G401.6 (cell line): ENCODE measurements around the gene HILPDA.

Experiments
- FAIRE-seq: peaks from 2 replicates; lab custom pipeline; 2012; peaks lifted over from hg19 to GRCh38; lab: Jason Lieb, UNC

HILPDA gene

GRCh38 chr7:128455543-128456254 lies at the start of gene HILPDA:
HILPDA (plus strand) TSS chr7:128455878; CDS start chr7:128457269, 1,391 bp downstream.
- no peak for FAIRE-seq

DNA sequence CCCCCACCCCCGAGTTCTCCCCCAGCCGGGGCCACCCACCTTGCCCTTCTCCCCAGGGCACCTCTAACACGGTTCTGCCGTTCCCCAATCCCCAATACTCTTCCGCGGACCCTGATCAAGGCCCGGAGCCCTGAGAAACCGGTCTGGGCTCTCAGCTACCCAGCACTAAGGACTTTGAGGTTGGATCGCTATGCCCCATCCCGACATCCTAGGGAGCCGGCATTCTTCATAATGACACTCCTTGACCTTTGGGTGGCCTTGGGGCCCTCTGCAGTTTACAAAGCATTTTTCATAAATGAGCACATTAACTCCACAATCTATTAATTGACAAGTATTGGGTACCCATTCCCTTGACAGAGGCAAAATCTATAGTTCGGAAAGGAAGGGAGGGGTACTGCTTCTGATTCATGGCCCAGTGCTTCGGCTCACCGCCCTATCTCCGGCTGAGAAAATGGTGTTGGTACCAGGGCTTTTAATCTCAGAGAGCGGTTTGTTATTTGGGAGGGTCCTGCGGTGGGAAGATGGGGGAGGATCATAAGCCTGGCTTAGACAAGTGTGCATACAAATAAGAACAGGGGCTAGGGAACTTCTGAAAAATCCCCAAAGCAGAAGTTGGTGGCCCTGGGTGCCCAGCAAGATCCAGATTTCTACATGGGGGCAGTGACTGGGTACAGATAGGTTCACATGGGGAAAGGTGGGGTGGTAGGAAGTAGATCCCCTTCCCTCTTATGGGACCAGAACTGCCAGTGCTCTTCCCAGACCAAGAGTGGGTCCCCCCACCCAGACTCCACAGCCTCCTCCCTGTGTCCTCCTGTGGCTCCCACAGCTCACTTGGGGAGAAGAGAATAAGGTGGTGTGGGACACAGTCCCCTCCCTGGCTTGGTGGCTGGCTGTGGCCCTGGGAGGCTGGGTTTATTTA lies 49.1 kb upstream of the HILPDA start:
- FAIRE-seq, result no peak

- FAIRE-seq, result no peak
Observed at GRCh38 chr7:128407233-128407589, 48.5 kb upstream of the HILPDA start.

DNA sequence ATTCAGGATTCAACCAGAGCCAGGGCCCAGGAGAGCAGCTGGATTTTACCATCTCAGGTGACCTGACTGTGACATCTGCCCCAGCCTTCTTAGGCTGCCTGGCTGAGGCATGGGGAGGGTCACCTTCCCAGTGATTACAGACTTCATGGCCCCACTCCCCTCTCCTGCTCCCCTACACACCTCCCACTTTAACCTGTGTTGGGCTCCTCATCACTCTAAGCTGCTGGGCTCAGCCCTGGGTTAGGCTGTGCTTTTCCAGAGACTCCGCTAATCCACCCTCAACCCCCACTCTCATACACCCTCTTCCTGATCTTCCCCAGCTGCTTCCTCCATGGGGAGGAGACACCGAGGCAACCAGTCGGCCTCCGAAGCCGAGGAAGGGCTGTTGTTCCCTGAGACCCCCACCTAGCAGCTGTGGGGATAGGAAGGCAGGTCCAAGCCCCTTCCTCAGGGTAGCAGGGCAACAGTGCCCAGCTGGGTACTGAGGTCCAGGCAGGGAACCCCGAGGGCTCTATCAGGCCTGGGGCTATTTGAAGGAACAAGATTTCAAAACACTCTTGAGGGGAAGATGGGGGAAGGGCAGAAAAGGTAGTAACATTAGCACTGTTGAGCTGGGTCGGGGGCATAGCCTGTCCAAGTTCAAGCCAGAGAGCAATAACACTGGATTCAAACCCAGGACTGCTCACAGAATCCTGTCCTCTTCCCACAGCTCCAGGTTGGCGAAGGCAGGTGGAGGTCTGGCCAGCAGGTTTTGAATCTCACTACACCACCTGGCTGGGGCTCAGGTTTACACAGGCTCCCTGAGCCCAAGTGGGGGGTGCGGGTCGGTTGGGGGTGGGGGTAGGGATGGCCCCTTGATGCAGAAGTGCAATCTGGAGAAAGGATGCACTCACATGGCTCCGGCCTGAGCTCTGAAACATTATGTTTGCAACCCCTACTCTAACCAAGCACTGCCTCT lies 47.6 kb upstream of the HILPDA start:
- no peak for FAIRE-seq

DNA sequence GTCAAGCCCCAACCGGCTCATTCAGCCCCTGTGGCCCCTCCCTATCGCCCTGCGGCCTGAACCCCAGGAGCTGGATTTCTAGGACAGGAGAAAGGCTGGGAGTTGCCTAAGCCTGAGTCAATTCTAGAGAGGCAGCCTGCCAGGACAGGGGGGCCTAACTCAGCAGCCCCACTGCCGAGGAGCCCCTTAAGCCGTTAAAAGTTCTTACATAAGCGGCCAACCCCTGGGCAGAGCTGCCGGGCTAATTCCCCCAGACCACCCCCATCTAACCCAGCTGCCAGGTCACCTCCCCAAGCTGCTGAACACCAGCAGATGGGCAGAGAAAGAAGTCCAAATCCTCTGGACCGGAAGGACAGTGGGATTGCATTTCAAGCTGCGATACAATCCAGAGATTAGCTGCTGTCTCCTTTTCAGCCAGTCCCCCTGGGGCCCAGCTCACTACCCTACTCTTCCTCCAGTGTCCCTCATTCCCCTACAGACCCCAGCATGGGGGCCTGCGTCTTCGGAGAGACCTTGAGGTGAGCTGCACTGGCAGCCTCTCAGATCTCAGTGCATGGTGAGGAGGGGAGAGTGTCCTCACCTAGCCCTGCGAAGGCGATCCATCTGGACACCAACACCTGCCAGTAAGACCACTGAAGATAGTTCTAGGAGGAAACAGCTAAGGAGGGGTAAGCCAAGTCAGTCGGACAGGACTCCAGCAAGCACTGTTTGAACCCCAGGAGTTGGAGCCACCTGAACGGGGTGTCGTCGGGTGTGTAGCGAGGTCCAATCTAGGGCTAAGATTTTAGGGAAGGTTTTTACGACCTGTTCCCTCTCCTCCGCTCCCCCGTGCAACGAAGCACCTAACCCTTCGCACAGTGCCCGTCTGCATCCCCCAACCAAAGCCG lies 46.7 kb upstream of the HILPDA start:
- no peak for FAIRE-seq

DNA sequence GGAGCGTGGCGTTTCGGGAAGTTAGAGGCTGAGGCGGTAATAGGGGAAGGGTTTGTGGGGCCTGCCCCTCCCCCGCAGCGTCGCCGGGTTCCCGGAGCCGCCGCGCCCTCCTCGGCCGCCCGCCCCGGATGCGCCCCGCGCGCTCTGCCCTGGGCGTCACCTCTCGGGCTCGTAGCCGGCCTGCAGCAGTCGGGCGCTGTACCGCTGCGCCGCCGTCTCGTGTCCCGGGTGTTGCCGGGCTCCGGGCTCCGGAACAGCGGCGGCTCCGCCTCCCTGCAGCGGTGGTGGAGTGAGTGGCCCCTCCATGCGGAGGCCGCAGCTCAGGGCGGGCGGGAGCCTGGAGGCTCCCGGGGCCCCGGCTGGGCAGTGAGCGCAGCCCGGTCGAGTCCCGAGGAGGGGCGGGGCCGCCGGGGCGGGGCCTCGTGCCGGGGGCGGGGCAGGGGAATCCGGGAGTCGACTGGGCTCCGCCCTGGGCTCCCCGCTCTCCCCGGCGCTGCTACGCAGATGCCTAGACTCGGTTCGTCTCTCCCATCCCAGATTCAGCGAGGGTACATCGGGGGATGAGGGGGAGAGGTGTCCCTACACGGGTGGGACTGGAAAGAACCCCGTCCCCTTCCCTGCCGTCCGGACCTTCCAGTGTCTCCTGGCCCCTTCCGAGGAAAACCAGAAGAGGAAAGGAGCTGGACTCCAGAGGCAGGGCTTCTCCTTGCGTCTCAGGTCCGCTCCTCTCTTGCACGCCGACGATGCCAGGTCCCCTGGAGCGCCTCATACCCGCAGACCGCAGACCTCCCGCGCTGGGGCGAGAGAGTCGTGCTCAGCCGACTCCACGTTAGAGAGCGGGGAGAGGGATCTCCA lies 45.9 kb upstream of the HILPDA start, which contains the start of gene IMPDH1:
Gene IMPDH1, minus strand, starts transcription at position 387 of the 855 bp plus-strand sequence. Its CDS starts 81 bp downstream, at position 306.
- no peak for FAIRE-seq

DNA sequence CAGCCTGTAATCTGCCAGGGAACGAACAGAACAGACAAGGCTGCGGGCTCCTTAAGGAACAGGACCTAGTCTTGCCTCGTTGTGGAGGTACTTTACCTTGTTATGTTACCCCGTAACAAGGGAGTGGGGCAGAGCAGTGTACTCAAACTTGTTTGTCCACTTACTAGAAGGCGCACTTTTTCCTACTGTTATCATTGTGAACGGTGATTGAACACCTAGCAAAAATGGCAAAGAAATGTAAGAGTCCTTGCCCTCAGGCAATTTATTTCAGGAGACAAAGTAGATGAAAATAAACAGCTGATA lies 45.3 kb upstream of the HILPDA start:
- FAIRE-seq, result no peak

- FAIRE-seq, result no peak
Observed at GRCh38 chr7:128415217-128415785, 40.4 kb upstream of the HILPDA start.

DNA sequence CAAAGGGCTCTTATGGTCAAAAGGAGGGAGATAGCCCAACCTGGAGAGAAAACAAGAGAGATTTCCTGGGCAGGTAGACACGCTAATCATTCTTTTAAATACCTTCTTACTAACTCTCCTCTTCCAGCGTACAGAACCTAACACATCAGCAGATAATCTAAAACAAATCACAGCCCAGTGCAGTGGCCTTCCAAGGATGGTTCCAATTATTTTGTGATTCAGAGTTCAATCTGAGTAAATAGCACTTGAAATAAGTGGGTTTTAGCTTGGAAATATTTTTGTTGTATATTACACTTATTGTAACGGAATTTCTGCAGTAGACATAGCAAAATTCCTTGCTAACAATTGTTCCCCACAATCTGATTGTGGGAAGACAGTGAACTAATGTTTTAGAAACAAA lies 38.6 kb upstream of the HILPDA start:
- no peak for FAIRE-seq

DNA sequence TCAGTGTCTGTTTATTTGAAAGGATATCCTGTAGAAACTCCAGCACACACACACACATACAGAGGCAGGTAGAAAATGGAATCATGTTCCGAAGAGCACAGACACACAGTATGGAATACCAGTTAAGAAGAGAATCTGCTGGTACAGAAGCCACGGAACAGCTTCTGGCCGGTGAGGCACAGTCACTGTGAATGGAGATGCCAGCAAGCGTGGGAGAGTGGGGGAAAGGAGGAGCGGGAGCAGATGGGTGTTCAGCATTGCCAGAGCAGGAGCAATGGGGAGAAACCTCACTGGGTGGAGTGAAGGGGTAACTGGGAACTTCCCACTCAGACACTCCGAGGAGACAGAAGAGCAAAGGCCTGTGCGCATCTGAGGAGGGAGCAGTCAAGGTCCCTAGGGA lies 36.4 kb upstream of the HILPDA start:
- FAIRE-seq, result no peak

DNA sequence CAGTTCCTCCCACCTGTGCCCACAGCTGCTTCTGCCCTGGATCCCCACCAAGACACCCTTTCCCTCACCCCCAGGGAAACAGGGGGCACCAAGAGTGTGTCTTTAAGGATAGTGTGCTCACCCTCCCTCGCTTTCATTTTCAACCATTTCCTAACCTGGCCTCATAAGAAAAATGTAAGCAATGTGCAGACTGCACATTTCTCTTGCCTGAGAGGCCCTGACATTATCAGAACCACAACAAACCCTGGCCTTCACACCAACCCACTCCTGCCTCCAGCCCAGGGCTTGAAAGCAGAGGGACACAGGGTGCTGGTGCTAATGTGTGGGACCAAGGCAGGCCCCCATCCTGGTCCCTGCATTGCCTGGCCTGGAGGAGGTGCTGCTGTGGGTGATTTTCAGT lies 34.9 kb upstream of the HILPDA start:
- no peak for FAIRE-seq

DNA sequence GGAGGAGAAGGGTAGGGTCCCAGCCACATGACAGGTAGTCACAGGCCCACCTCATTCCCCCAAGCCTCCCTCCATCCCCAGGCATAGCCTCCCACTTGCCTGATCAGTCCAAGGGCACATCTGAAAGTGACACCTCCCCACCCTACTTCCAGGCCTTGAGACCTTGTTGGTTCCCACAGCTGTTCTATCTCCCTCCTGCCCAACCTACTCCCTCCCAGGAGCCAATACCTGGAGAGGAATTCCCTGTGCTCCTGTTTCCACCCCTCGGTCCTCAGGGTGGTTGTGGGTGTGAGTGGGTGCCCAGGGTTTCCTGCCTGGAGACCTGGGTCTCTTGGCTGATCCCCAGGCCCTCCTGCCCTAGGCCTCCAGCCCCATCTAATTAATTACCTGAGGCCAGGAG lies 34.3 kb upstream of the HILPDA start:
- no peak for FAIRE-seq

DNA sequence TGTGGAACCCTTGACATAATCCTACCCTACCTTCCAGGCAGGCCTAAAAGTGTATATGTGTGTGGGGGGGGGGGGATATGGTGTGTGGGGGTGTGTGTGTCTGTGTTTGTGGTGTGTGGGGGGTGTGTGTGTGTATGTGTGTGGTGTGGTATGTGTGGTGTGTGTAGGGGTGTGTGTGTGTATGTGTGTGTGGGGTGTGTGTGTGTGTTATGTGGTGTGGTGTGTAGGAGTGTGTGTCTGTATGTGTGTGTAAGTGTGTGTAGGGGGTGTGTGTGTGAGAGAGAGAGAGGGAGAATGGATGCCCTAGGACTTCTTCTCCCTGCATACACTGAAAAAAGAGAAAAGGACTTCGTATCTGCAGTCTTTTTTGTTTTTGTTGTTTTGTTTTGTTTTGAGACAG lies 33.6 kb upstream of the HILPDA start:
- FAIRE-seq, result no peak

DNA sequence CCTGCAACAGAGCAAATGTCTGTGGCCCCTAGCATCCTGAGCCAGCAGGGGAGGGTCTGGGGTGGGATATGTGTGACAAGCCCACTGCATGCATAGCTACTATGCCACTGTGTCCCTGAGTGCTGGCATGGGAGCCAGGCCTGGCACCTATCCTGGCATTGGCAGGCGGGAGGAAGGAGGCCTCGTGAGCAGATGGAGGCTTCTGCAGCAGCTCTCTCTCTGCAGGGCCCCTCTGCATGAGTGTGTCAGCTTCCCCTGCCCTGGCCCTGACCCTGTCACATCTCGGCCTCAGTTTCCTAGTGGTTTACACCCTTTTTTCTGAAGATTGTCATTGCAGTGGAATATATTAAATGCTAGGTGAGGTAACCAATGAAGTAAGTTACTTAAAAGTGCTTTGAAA lies 32.8 kb upstream of the HILPDA start:
- no peak for FAIRE-seq

- FAIRE-seq, result no peak
Observed at GRCh38 chr7:128424686-128425275, 30.9 kb upstream of the HILPDA start.

DNA sequence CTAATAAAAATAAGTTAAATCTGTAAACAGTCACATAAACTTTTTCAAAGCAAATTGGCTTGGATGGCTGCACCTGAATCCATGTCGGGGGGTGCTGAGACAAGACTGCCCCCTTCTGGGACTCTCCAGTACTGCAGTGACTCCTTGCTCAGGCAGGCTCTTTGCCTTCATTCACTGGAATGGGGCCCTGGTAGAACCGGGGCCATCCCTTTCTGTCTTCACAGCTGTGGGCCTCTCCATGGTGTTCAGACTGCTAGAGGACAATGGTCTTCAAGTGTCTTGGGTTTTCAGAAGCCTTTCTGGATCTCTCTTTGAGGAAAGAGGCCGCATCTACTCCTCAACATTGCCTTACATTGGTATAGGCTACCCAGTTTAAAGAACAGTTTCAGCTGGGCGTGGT lies 29.8 kb upstream of the HILPDA start:
- FAIRE-seq, result no peak

DNA sequence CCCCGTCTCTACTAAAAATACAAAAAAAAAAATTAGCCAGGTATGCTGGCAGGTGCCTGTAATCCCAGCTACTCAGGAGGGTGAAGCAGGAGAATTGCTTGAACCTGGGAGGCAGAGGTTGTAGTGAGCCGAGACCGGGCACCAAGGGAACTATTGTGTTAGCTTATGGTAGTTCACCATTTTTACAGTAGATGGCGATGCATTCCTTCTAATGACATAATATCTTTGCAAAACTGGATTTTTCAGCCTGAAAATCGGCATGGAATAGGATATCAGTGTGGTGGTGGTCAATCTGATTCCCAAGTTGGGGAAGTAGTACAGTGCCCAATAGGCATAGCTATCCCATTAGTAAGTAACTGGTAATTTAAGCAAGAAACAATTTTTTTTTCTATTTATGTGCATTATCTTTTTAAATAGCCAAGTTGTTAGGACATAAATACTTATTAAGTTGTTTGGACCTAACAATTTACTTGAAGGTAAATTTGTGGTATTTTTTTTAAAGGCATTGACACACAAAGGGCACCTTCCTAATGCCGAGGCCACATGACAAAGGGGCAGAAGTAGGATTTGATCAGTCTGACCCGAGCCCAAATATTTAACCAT lies 28.3 kb upstream of the HILPDA start:
- peak; percentile 63 for FAIRE-seq

GRCh38 chr7:128430207-128430606 lies 25.5 kb upstream of the HILPDA start:
- FAIRE-seq, result no peak

DNA sequence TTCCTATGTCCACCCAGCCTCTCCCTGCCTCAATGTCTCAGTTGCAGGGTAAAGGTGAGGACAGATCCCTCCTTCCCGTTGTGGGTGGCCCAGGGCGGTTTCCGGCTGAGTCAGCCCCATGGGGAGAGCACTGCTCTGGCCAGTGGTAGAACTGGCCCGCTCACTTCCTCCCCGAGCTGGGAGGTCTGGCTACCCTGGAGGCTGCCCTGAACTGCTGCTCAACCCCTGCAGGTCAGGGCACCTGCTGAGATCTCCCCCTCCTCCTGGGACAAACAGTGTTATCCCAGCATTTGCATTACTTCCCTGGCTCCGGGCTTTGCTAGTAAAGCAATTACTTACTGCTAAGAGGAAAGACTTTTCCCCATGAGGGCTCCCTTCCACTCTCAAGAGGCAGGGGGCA lies 24.5 kb upstream of the HILPDA start:
- FAIRE-seq, result no peak
